ENCODE data around the gene CALHM4. TPM values are rescaled to one million over a fixed set of nuclear protein-coding genes. Genes with fewer than 3 reads are reported as not detected.
A peak's percentile ranks its signal among the peaks of the same experiment; 100 is the strongest.
"Not testable (repeated sequence)": the region's sequence is repeated elsewhere in the genome, so short reads cannot be mapped to it uniquely, and the experiment has no call there.

The CALHM4 gene
- total RNA-seq, 2 experiments from 2014 or later = not detected

- Mint-ChIP-seq H3K36me3 (ENCODE audit: low read depth) (peaks cover 10% of the 10 kb centered on the region), H3K4me1 (peaks cover 47% of the 10 kb centered on the region), H3K4me3 (peak within 1 kb of the TSS; percentile 87), H3K27me3 (peaks cover 5% of the 10 kb centered on the region), H3K27ac (peak within 1 kb of the TSS; percentile 94), H3K9me3 (no peaks in the 10 kb centered on the region)
- ChIA-PET POLR2A (interaction anchor here (0.6 to 1.7 kb wide), 2 partner anchors 97 to 291 kb away, joined by 3 to 4 read pairs; partner anchors contain the start of gene TSPYL1), CTCF (interaction anchor here (0.6 to 2.2 kb wide), 11 partner anchors 8 to 302 kb away, joined by 3 to 10 read pairs (median 4); partner anchors contain the start of genes KPNA5 and ZUP1)
- DNase-seq = peak; percentile 98
Measured at GRCh38 chr6:116570856-116571682, 17.5 kb downstream of the CALHM4 start, which contains the start of gene RWDD1. RWDD1 (plus strand) TSS chr6:116571504; CDS start chr6:116571583, 79 bp downstream.

GRCh38 chr6:116571683-116572000 lies 18.1 kb downstream of the CALHM4 start:
- peaks cover 15% of the 10 kb centered on the region for H3K36me3 Mint-ChIP-seq (ENCODE audit: low read depth)
- peak overlapping the region; percentile 94 for H3K27ac Mint-ChIP-seq
- peaks cover 47% of the 10 kb centered on the region for H3K4me1 Mint-ChIP-seq
- H3K27me3 Mint-ChIP-seq = peaks cover 3% of the 10 kb centered on the region
- ChIA-PET POLR2A (interaction anchor here (0.6 to 1.7 kb wide), 2 partner anchors 96 to 292 kb away, joined by 3 to 4 read pairs; partner anchors contain the start of gene TSPYL1), CTCF (interaction anchor here (0.6 to 2.2 kb wide), 11 partner anchors 9 to 303 kb away, joined by 3 to 10 read pairs (median 4); partner anchors contain the start of genes KPNA5 and ZUP1)
- H3K9me3 Mint-ChIP-seq = no peaks in the 10 kb centered on the region
- no peak for DNase-seq
- peak overlapping the region; percentile 87 for H3K4me3 Mint-ChIP-seq

- peak overlapping the region; percentile 87 for H3K4me3 Mint-ChIP-seq
- no peaks in the 10 kb centered on the region for H3K27me3 Mint-ChIP-seq
- H3K36me3 Mint-ChIP-seq (ENCODE audit: low read depth) = peaks cover 19% of the 10 kb centered on the region
- H3K4me1 Mint-ChIP-seq = peaks cover 48% of the 10 kb centered on the region
- CTCF ChIA-PET = interaction anchor here (1.4 to 2.2 kb wide), 5 partner anchors 9 to 304 kb away, joined by 3 to 10 read pairs (median 6); no protein-coding TSS in a partner anchor
- no peaks in the 10 kb centered on the region for H3K9me3 Mint-ChIP-seq
- DNase-seq = peak; percentile 16
- POLR2A ChIA-PET = interaction anchor here (0.7 to 1.7 kb wide), 2 partner anchors 110 to 292 kb away, joined by 4 to 5 read pairs; partner anchors contain the start of gene TSPYL1
- H3K27ac Mint-ChIP-seq = peak overlapping the region; percentile 94
Measured at GRCh38 chr6:116572162-116572561, 18.6 kb downstream of the CALHM4 start.

GRCh38 chr6:116575227-116575626 lies 21.7 kb downstream of the CALHM4 start:
- Mint-ChIP-seq H3K36me3 (ENCODE audit: low read depth) (peaks cover 26% of the 10 kb centered on the region), H3K4me1 (peaks cover 41% of the 10 kb centered on the region), H3K9me3 (no peaks in the 10 kb centered on the region), H3K27me3 (no peaks in the 10 kb centered on the region), H3K27ac (no peak overlapping the region), H3K4me3 (no peak overlapping the region)
- CTCF ChIA-PET = no interaction called here
- no peak for DNase-seq
- POLR2A ChIA-PET = no interaction called here

- no peaks in the 10 kb centered on the region for H3K27me3 Mint-ChIP-seq
- H3K36me3 Mint-ChIP-seq (ENCODE audit: low read depth) = peaks cover 32% of the 10 kb centered on the region
- ChIA-PET POLR2A (no interaction called here), CTCF (interaction anchor here (1.4 kb wide), 1 partner anchor 17 kb away, joined by 3 read pairs; no protein-coding TSS in a partner anchor)
- peaks cover 31% of the 10 kb centered on the region for H3K4me1 Mint-ChIP-seq
- DNase-seq = no peak
- H3K27ac Mint-ChIP-seq = no peak overlapping the region
- no peaks in the 10 kb centered on the region for H3K9me3 Mint-ChIP-seq
- no peak overlapping the region for H3K4me3 Mint-ChIP-seq
Measured at GRCh38 chr6:116577486-116577885, 23.9 kb downstream of the CALHM4 start.

GRCh38 chr6:116578335-116578734 lies 24.8 kb downstream of the CALHM4 start:
- peaks cover 33% of the 10 kb centered on the region for H3K36me3 Mint-ChIP-seq (ENCODE audit: low read depth)
- peaks cover 23% of the 10 kb centered on the region for H3K4me1 Mint-ChIP-seq
- H3K27me3 Mint-ChIP-seq = no peaks in the 10 kb centered on the region
- ChIA-PET POLR2A (no interaction called here), CTCF (no interaction called here)
- DNase-seq = no peak
- H3K27ac Mint-ChIP-seq = no peak overlapping the region
- no peaks in the 10 kb centered on the region for H3K9me3 Mint-ChIP-seq
- H3K4me3 Mint-ChIP-seq = no peak overlapping the region

- POLR2A ChIA-PET = no interaction called here
- no peaks in the 10 kb centered on the region for H3K9me3 Mint-ChIP-seq
- peaks cover 16% of the 10 kb centered on the region for H3K4me1 Mint-ChIP-seq
- no peak overlapping the region for H3K4me3 Mint-ChIP-seq
- CTCF ChIA-PET = no interaction called here
- peaks cover 31% of the 10 kb centered on the region for H3K36me3 Mint-ChIP-seq (ENCODE audit: low read depth)
- H3K27ac Mint-ChIP-seq = no peak overlapping the region
- DNase-seq = no peak
- H3K27me3 Mint-ChIP-seq = no peaks in the 10 kb centered on the region
Measured at GRCh38 chr6:116579143-116579542, 25.6 kb downstream of the CALHM4 start.

GRCh38 chr6:116580198-116580597 lies 26.6 kb downstream of the CALHM4 start:
- Mint-ChIP-seq H3K4me3 (no peak overlapping the region), H3K27me3 (no peaks in the 10 kb centered on the region), H3K4me1 (peaks cover 12% of the 10 kb centered on the region), H3K27ac (no peak overlapping the region), H3K9me3 (no peaks in the 10 kb centered on the region), H3K36me3 (ENCODE audit: low read depth) (peaks cover 37% of the 10 kb centered on the region)
- ChIA-PET POLR2A (no interaction called here), CTCF (no interaction called here)
- no peak for DNase-seq

GRCh38 chr6:116586276-116586675 lies 32.7 kb downstream of the CALHM4 start:
- DNase-seq = no peak
- Mint-ChIP-seq H3K36me3 (ENCODE audit: low read depth) (peaks cover 41% of the 10 kb centered on the region), H3K4me1 (no peaks in the 10 kb centered on the region), H3K27me3 (no peaks in the 10 kb centered on the region), H3K9me3 (no peaks in the 10 kb centered on the region), H3K4me3 (no peak overlapping the region), H3K27ac (no peak overlapping the region)
- ChIA-PET CTCF (no interaction called here), POLR2A (no interaction called here)

GRCh38 chr6:116586738-116587137 lies 33.2 kb downstream of the CALHM4 start:
- POLR2A ChIA-PET = no interaction called here
- CTCF ChIA-PET = no interaction called here
- H3K4me1 Mint-ChIP-seq = no peaks in the 10 kb centered on the region

GRCh38 chr6:116595247-116595646 lies 41.7 kb downstream of the CALHM4 start:
- Mint-ChIP-seq H3K4me3 (no peak overlapping the region), H3K9me3 (no peaks in the 10 kb centered on the region), H3K4me1 (no peaks in the 10 kb centered on the region), H3K27me3 (no peaks in the 10 kb centered on the region), H3K36me3 (ENCODE audit: low read depth) (peaks cover 39% of the 10 kb centered on the region), H3K27ac (no peak overlapping the region)
- POLR2A ChIA-PET = no interaction called here
- DNase-seq = no peak
- CTCF ChIA-PET = no interaction called here

More at GRCh38 chr6:116586738-116587137, 33.2 kb downstream of the CALHM4 start:
- Mint-ChIP-seq H3K4me3 (no peak overlapping the region), H3K27ac (no peak overlapping the region), H3K9me3 (no peaks in the 10 kb centered on the region), H3K36me3 (ENCODE audit: low read depth) (peaks cover 41% of the 10 kb centered on the region), H3K27me3 (no peaks in the 10 kb centered on the region)
- no peak for DNase-seq

GRCh38 chr6:116596815-116597214 lies 43.3 kb downstream of the CALHM4 start:
- Mint-ChIP-seq H3K27me3 (no peaks in the 10 kb centered on the region), H3K4me3 (no peak overlapping the region), H3K36me3 (ENCODE audit: low read depth) (peaks cover 39% of the 10 kb centered on the region), H3K27ac (no peak overlapping the region), H3K4me1 (no peaks in the 10 kb centered on the region), H3K9me3 (no peaks in the 10 kb centered on the region)
- ChIA-PET CTCF (no interaction called here), POLR2A (no interaction called here)
- DNase-seq = no peak

GRCh38 chr6:116603916-116604315 lies 50.4 kb downstream of the CALHM4 start:
- H3K27ac Mint-ChIP-seq, POLR2A ChIA-PET, CTCF ChIA-PET, H3K4me1 Mint-ChIP-seq, H3K27me3 Mint-ChIP-seq, H3K4me3 Mint-ChIP-seq, H3K9me3 Mint-ChIP-seq, DNase-seq: not testable (repeated sequence)
- H3K36me3 Mint-ChIP-seq (ENCODE audit: low read depth) = peaks cover 12% of the 10 kb centered on the region

All from activated CD4-positive, alpha-beta T cell treated with anti-CD3 and anti-CD28 coated beads, Interleukin-2, amount 10 ng/mL, durations not matched to agents 7 days and 5 days (primary cell).